HG03521 (cell line): ENCODE data around the gene TRAT1.

Experiments
- ATAC-seq: cut with Tn5 transposase; IDR thresholded peaks from one replicate; pipeline ENCODE4 v1.9.1; 2021; ENCODE audit warnings: mild to moderate bottlenecking, moderate library complexity; ENCODE audit not compliant: unreplicated experiment

TRAT1 gene

DNA sequence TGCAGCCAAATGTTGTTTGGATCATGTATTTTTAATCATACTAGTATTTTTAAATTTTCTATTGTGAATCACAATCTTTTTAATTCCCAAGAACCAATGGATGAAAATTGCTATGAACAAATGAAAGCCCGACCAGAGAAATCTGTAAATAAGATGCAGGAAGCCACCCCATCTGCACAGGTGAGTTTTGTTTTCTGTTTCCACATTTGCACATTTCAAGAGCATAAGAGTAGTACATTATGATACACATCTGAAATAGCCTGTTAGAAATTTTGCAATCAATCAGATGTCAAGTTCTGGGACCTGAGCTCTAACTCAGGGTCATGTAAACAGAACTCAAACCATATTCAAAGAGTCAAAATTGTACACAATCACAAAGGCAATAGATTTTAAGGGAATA lies 26.5 kb downstream of the TRAT1 start:
- no peak for ATAC-seq

DNA sequence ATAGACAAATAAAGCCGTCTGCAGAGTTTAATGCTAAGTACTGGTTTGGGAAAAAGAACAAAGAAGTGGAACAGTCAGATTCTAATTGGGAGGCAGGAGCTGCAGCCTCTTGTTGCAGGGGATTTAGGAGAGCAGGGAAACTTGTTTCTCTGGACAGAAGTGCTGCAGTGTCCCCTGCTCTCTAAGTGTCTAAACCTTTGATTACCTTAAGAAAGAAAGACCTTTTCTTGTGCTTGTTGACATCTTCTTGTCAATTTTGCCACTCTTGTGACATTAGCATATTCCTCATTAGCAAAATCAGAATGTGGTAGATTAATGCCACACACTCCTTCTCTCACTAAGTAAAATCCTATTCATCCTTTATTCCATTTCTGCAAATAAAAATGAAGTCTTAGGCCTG lies 38.8 kb downstream of the TRAT1 start:
- no peak for ATAC-seq

DNA sequence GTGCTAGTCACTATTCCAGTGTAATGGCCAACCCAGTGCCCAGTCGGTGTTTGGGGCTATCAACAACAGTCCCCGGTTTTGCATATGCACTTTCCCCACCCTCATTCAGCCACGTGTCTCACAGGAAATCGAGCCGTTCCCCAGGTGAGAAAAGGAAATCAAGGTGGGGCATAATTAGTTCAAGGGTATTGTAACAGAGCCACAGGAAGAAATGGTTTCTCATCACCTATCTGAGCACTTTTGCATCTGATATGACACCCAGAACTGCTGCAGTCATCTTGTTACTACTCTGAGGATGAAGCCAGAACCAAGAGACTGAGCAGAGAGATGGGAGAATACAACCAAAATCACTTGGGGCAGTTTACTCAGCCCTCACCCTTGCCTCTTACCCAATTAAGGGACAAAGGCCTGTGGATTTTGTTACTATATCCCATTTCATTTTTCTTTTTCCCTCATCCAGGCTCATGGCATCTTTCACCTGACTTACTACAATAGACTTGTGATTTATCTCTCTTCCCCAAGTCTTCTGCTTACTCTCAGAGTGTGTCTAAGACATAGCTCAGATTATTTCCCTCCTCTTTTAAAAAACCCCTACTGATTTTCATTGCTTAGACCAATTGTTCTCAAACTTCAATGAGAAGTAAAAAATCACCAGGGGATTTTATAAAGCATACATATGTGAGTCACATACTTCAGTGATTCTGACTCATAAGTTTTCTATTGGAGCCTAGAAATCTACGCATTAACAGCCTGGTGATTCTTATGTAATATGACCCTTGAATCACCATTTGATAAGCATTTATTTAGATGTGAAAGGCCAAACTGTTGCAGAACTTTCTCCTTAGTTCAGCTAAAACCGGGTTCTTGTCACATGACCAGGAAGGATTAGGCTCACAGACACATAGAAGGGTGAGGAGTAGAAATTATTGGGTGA lies 40.5 kb downstream of the TRAT1 start:
- no peak for ATAC-seq

DNA sequence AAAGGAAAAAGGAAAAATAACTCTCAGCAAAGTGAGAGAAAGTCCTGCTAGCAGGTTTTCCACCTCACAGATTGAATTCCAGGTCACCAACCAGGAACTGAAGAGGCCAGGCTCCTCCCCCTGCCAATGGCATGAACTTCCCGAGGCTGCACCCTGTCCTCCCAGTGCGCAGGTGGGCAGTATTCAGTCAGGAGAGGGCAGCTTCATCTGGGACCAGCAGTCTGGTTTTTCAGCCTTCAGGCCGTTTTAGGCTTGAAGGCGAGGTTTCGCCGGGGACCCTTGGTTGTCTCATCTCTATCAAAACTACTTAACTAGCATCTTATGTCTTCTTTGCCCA lies 41.2 kb downstream of the TRAT1 start:
- ATAC-seq: no peak

DNA sequence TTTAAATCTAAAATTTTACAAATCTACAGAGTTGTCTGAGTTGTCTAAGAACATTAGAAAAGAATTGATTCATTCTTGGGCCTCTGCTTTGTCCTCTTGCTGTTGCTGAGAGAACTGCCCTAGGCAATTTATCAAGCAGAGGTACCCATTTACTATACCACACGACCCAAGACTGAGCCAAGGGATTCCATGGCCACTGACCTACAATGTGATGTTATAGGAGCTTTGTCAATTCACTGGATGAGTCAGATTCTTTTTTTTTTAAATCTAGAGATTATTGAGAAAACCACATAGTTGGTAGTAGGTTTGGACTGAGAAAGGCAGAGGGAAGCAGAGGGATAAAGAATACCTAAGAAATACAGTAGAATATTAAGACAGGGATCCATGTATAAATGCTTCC lies 55.3 kb downstream of the TRAT1 start:
- no peak for ATAC-seq

DNA sequence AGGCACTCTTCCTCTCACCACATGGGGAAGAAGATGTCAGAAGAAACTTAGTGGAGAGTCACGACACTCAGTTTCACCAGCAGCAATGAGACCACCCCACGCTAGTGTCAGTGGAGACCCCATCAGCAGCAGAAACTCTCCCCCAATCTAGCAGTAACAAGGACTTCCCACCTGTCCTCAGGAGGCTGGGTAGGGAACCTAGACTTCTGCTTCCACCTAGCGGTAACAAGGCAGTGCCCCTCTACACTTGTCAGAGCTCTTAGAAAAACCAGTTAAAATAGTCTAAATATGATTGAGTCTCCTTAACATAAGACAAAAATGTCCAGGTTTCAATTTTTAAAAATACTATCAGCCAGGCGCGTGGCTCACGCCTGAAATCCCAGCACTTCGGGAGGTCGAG lies 57.3 kb downstream of the TRAT1 start:
- ATAC-seq: no peak

DNA sequence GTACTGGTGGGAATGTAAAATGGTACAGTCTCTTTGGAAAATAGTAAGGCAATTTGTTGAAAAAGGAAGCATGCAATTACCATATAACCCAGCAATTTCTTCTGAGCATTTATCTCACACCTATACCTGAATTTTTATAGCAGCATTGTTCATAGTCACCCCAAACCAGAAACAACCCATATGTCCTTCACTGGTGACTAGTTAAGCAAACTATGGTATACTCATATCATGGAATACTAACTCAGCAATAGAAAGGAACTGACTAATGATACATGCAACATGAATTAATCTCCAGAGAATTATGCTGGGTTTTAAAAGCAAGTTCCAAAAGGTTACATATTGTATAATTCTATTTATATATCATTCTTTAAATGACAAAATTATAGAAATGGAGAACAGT lies 60.2 kb downstream of the TRAT1 start:
- ATAC-seq: no peak

DNA sequence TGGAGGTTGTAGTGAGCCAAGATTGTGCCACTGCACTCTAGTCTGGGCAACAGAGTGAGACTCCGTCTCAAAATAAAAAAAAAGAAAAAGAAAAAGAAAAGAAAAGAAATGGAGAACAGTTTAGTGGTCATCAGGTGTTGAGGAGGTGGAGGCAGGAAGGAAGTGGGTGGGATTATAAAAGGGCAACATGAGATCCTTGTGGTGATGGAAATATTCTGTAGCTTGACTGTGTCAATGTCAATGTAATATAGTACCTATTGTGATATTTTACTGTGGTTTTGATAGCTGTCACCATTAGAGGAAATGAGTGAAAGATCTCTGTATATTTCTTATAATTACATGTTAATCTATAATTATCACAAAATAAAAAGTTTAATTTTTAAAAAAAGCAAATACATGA lies 60.8 kb downstream of the TRAT1 start:
- ATAC-seq: no peak

DNA sequence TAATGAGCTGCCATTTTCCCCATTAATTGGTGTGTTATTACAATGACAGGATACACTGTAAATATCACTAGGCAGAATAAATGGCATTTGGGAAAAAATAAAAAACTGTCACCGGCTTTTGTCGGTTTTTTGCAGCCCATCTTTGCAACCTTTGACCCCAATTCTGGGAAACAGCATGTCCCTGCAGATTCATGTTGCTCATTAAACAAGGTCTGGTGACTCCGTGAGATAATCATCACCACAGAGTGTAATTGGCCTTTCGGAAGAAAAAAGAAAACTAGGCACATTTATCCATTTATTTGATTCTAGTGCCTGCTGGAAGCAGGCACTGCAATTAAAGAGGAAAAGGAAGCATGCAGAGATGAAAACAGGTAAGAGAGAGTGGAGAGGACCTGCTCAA lies 64.5 kb downstream of the TRAT1 start:
- ATAC-seq: no peak

DNA sequence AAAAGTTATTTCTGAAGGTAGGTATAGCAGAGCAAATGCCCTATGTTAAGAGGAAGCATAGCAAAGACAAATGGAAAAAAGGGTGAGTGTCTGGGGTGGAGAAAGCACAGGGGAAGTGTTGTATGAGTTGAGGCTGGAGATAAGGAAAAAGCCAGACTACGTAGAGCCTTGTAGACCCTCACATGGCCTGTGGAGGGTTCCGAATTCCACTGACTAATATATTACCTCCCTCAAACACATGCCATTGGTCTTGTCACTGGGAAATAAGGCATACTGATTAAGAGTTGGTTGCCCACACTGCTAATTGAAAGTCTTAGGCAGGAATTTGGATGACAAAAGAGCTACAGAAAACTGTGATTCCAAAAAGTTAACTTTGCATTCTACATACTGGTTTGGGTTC lies 65.2 kb downstream of the TRAT1 start:
- ATAC-seq: no peak

DNA sequence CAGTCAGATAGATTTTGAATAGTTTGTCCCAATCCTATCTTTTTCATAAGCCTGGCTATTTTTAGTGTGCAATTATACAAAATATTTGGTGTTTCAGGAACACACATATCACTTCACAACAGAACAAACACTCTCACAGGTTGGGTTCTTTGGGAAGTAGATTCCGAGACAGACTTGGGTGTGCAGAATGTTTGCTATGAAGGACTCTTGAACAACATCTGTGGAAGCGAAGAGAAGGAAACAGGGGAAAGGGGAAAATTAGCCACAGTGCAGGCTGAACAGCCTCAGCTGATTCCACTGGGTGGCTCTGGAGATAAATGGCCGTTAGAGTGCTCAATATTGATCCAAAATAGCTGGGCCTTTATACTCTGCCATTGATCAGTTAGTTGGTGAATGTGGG lies 69.2 kb downstream of the TRAT1 start:
- no peak for ATAC-seq

DNA sequence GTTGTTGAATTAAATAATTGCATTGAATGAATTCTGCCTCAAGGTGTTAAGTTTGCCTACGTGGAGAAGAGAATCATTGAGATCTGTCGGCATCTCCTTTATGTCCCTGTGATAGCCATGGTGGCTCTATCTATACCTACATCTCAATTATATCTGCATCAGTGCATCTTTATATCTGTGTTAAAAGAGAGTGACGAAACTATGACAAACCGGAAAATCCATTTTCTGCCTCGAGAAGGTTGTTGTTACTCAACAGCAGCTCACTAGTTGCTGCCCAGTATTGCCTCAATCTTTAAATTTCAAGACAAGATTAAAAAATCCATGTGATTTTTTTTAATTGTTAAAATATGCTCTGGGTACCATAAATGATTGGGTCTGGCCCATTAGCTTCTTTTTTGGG lies 72.4 kb downstream of the TRAT1 start:
- ATAC-seq: no peak

DNA sequence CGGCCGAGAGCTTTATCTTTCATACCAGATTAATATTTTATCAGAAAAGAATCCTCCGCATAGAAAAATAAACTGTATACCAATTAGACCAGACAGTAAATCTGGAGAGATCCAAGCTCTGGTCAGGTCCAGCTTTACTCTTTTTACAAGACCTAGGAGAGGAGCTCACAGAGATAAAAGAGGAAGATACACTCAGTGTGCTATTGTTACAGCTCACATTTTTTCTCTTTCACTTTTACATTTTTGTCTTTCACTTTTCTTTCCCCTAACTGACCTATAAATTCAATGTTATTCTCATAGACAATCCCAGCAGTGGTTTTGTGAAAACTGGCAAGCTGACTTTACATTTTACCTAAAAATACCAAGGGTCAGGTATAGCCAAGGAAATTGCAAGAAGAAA lies 75.3 kb downstream of the TRAT1 start:
- ATAC-seq: no peak

DNA sequence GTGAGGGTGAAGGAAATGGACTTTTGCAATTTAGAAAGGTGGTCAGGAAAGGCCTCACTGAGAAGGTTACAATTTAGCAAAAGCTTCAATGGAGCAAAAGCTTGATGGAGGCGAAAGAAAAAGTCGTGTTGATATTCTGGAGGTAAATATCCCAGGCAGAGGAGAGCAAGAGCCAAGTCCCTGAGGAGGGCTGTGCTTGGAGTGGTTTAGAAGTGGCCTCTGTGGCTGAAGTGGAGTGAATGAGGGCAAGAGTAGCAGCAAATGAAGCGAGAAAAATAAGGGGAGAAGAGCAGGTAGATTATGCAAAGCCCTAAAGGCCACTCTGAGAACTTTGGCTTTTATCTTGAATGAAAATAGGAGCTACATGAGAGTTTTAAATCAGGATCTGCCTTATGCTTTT lies 76.9 kb downstream of the TRAT1 start:
- no peak for ATAC-seq
